IMR-90 (cell line): Measurements from ENCODE around the gene LRP3. TPM values are rescaled to one million over a fixed set of nuclear protein-coding genes. Genes with fewer than 3 reads are reported as not detected.

ENCODE experiments used
- ATAC-seq: fragments of 200-7000 bp; cut with Tn5 transposase; 2 replicates; pipeline ENCODE4 v1.9.1; 2020; ENCODE audit warnings: low read depth, mild to moderate bottlenecking, moderate library complexity
- BruUV-seq: library from RNA; stranded (reverse); fragments of 400-500 nt; replicated peaks from 2 replicates; lab custom pipeline; 2021; lab: Mats Ljungman, UMichigan
- CTCF ChIA-PET: fragments of 300-600 bp; formaldehyde crosslinking; extraction: SDS; loops from one replicate; lab custom pipeline; 2021; ENCODE audit warnings: antibody characterized with exemption; lab: Yijun Ruan, JAX
- POLR2A ChIA-PET: fragments of 300-600 bp; sonication (Branson Sonifier 250); formaldehyde crosslinking; loops from one replicate; lab custom pipeline; 2022; ENCODE audit warnings: antibody characterized with exemption; ENCODE audit not compliant: unreplicated experiment; lab: Charles Lee
- DNase-seq: peaks from one replicate; pipeline ENCODE4 v3.0.0; 2013
- H2AFZ ChIP-seq: replicated peaks from 2 replicates; pipeline ENCODE3; 2013; ENCODE audit warnings: low read length, mild to moderate bottlenecking; ENCODE audit not compliant: poor library complexity
- H2AK5ac ChIP-seq: 2 replicates; pipeline ENCODE4 v1.6.1; 2013; ENCODE audit warnings: low read depth, low read length, inconsistent platforms
- H2AK9ac ChIP-seq: replicated peaks from 2 replicates; pipeline ENCODE3; 2013; ENCODE audit warnings: mild to moderate bottlenecking, low read depth, low read length, moderate library complexity; ENCODE audit not compliant: poor library complexity
- H2BK120ac ChIP-seq: 2 replicates; pipeline ENCODE4 v1.6.1; 2013; ENCODE audit warnings: low read depth, low read length, inconsistent platforms
- H2BK15ac ChIP-seq: 3 replicates; pipeline ENCODE4 v1.6.1; 2013; ENCODE audit warnings: low read depth, low read length, inconsistent platforms
- H2BK20ac ChIP-seq: 2 replicates; pipeline ENCODE4 v1.6.1; 2013; ENCODE audit warnings: low read depth, mild to moderate bottlenecking, inconsistent platforms, low read length, moderate library complexity
- H2BK5ac ChIP-seq: 2 replicates; pipeline ENCODE4 v1.6.1; 2013; ENCODE audit warnings: mild to moderate bottlenecking, low read depth, low read length, inconsistent platforms; ENCODE audit not compliant: poor library complexity, severe bottlenecking
- H3K14ac ChIP-seq: replicated peaks from 2 replicates; pipeline ENCODE4 v1.6.1; 2013; ENCODE audit warnings: low read depth, low read length, inconsistent platforms
- H3K18ac ChIP-seq: 2 replicates; pipeline ENCODE4 v1.6.1; 2013; ENCODE audit warnings: low read depth, low read length, control low read depth
- H3K23ac ChIP-seq: 2 replicates; pipeline ENCODE4 v1.6.1; 2013; ENCODE audit warnings: low read depth, low read length, inconsistent platforms
- H3K27ac ChIP-seq: 2 replicates; pipeline ENCODE4 v1.5.1; 2013; ENCODE audit warnings: mild to moderate bottlenecking, control low read depth, low read length; ENCODE audit not compliant: insufficient read depth
- H3K27me3 ChIP-seq: 2 replicates; pipeline ENCODE4 v1.6.1; 2013; ENCODE audit warnings: low read length; ENCODE audit not compliant: control insufficient read depth, insufficient read depth
- H3K36me3 ChIP-seq: 2 replicates; pipeline ENCODE4 v1.6.1; 2013; ENCODE audit warnings: low read length, mixed read lengths; ENCODE audit not compliant: control insufficient read depth, insufficient read depth
- H3K4ac ChIP-seq: 2 replicates; pipeline ENCODE4 v1.6.1; 2013; ENCODE audit warnings: low read depth, low read length, inconsistent platforms
- H3K4me1 ChIP-seq: 2 replicates; pipeline ENCODE4 v1.6.1; 2013; ENCODE audit warnings: low read length, mixed read lengths; ENCODE audit not compliant: control insufficient read depth, insufficient read depth
- H3K4me2 ChIP-seq: 2 replicates; pipeline ENCODE4 v1.6.1; 2013; ENCODE audit warnings: low read depth, mild to moderate bottlenecking, control low read depth, low read length, moderate library complexity
- H3K4me3 ChIP-seq: 2 replicates; pipeline ENCODE4 v1.5.1; 2013; ENCODE audit warnings: low read depth, mild to moderate bottlenecking, control low read depth, low read length, moderate library complexity; ENCODE audit not compliant: insufficient read depth
- H3K56ac ChIP-seq: 2 replicates; pipeline ENCODE4 v1.6.1; 2013; ENCODE audit warnings: low read length, inconsistent platforms; ENCODE audit not compliant: insufficient read depth; ENCODE audit errors: extremely low read depth
- H3K79me1 ChIP-seq, 2 experiments: 2 replicates each; pipeline ENCODE4 v1.6.1; 2013; ENCODE audit warnings: low read length in 2 of 2, inconsistent platforms in 1 of 2, low read depth in 1 of 2
- H3K9ac ChIP-seq: 2 replicates; pipeline ENCODE4 v1.6.1; 2013; ENCODE audit warnings: low read depth, low read length, control low read depth
- H3K9me1 ChIP-seq: 2 replicates; pipeline ENCODE4 v1.6.1; 2013; ENCODE audit warnings: low read length, inconsistent platforms; ENCODE audit not compliant: insufficient read depth
- H3K9me3 ChIP-seq: 2 replicates; pipeline ENCODE4 v1.6.1; 2013; ENCODE audit warnings: low read length; ENCODE audit not compliant: control insufficient read depth, insufficient read depth
- H4K20me1 ChIP-seq: 2 replicates; pipeline ENCODE4 v1.6.1; 2013; ENCODE audit warnings: low read length, inconsistent platforms; ENCODE audit not compliant: insufficient read depth
- H4K5ac ChIP-seq: 2 replicates; pipeline ENCODE4 v1.6.1; 2013; ENCODE audit warnings: mild to moderate bottlenecking, low read depth, low read length, control low read depth
- H4K8ac ChIP-seq, 2 experiments: 2 replicates each; pipeline ENCODE4 v1.6.1; 2013; ENCODE audit warnings: low read depth in 2 of 2, low read length in 2 of 2, control low read depth in 1 of 2, inconsistent platforms in 1 of 2
- H4K91ac ChIP-seq: 2 replicates; pipeline ENCODE4 v1.6.1; 2013; ENCODE audit warnings: low read depth, low read length, inconsistent platforms; ENCODE audit not compliant: insufficient read depth
- BHLHE40 ChIP-seq: fragments of 150-350 bp; IDR thresholded peaks from 2 replicates; pipeline ENCODE4 v1.6.1; 2016; ENCODE audit warnings: mild to moderate bottlenecking, low read depth, low read length
- CEBPB ChIP-seq: IDR thresholded peaks from 2 replicates; pipeline ENCODE4 v1.6.1; 2012; ENCODE audit warnings: low read depth, low read length, improper control_type of control experiment
- CHD1 ChIP-seq: IDR thresholded peaks from 2 replicates; pipeline ENCODE4 v1.6.1; 2012; ENCODE audit warnings: low read depth, low read length, improper control_type of control experiment
- CTCF ChIP-seq: conservative IDR thresholded peaks from 2 replicates; pipeline ENCODE4 v1.5.1; 2012; ENCODE audit warnings: mild to moderate bottlenecking, low read depth, low read length, improper control_type of control experiment
- ELK1 ChIP-seq: fragments of 150-350 bp; IDR thresholded peaks from 2 replicates; pipeline ENCODE4 v1.6.1; 2016; ENCODE audit warnings: low read depth, mild to moderate bottlenecking, low read length, moderate library complexity, borderline replicate concordance
- FOS ChIP-seq: fragments of 150-350 bp; IDR thresholded peaks from 2 replicates; pipeline ENCODE4 v1.6.1; 2016; ENCODE audit warnings: low read depth, low read length
- MAFK ChIP-seq: IDR thresholded peaks from 2 replicates; pipeline ENCODE4 v1.6.1; 2012; ENCODE audit warnings: low read depth, low read length, improper control_type of control experiment
- MAZ ChIP-seq: IDR thresholded peaks from 2 replicates; pipeline ENCODE4 v1.6.1; 2012; ENCODE audit warnings: low read depth, mild to moderate bottlenecking, low read length, improper control_type of control experiment, moderate library complexity, borderline replicate concordance
- MXI1 ChIP-seq: IDR thresholded peaks from 2 replicates; pipeline ENCODE4 v1.6.1; 2012; ENCODE audit warnings: low read depth, mild to moderate bottlenecking, low read length, moderate library complexity, borderline replicate concordance
- NFE2L2 ChIP-seq: fragments of 150-350 bp; IDR thresholded peaks from 2 replicates; pipeline ENCODE4 v1.6.1; 2016; ENCODE audit warnings: low read depth, mild to moderate bottlenecking, low read length
- POLR2A ChIP-seq: IDR thresholded peaks from 2 replicates; pipeline ENCODE4 v1.6.1; 2012; ENCODE audit warnings: mild to moderate bottlenecking, low read depth, low read length
- RAD21 ChIP-seq: IDR thresholded peaks from 2 replicates; pipeline ENCODE4 v1.6.1; 2012; ENCODE audit warnings: low read length, improper control_type of control experiment
- RCOR1 ChIP-seq: IDR thresholded peaks from 2 replicates; pipeline ENCODE4 v1.6.1; 2012; ENCODE audit warnings: mild to moderate bottlenecking, low read length, improper control_type of control experiment; ENCODE audit not compliant: insufficient replicate concordance
- RFX5 ChIP-seq: IDR thresholded peaks from 2 replicates; pipeline ENCODE4 v1.8.0; 2012; ENCODE audit warnings: low read depth, mild to moderate bottlenecking, low read length, moderate library complexity
- SMC3 ChIP-seq: fragments of 150-350 bp; IDR thresholded peaks from 2 replicates; pipeline ENCODE4 v1.6.1; 2016; ENCODE audit warnings: low read depth, mild to moderate bottlenecking, antibody characterized with exemption, low read length, moderate library complexity
- USF2 ChIP-seq: fragments of 150-350 bp; IDR thresholded peaks from 2 replicates; pipeline ENCODE4 v1.6.1; 2017; ENCODE audit warnings: mild to moderate bottlenecking, antibody characterized with exemption, low read length, low read depth
- WGBS, 2 experiments: methylation state at CpG; one replicate each; pipeline versions ENCODE4 v1.1.5 to v1.1.7; 2013; ENCODE audit warnings: missing lambda C conversion rate in 2 of 2; ENCODE audit not compliant: insufficient read length in 1 of 2; ENCODE audit errors: extremely low coverage in 2 of 2; 5-methylcytosine and 5-hydroxymethylcytosine counted together
- dilution Hi-C: fragments of 300-500 bp; cut with HindIII; formaldehyde crosslinking; loops from one replicate; pipeline ENCODE4 v1.14.3; 2018; ENCODE audit warnings: low sequenced_read_pairs; ENCODE audit not compliant: unreplicated experiment
- in situ Hi-C: fragments of 300-500 bp; cut with MboI; formaldehyde crosslinking; loops from 3 replicates; pipeline ENCODE4 v1.14.3; 2019; ENCODE audit warnings: low sequenced_read_pairs, inconsistent platforms, mixed read lengths
- intact Hi-C: fragments of 100-400 bp; cut with micrococcal nuclease; formaldehyde crosslinking; loops from 2 replicates; pipeline ENCODE4 v1.10.0; 2022
- polyA plus RNA-seq, 3 experiments: library from polyadenylated mRNA; depleted of rRNA; stranded (reverse); fragments of >200 nt; gene quantifications; 2 replicates each; pipeline ENCODE4 v1.2.3, GENCODE V29; 2012; ENCODE audit warnings: low replicate concordance in 1 of 3
- total RNA-seq: library from RNA; depleted of rRNA; stranded (reverse); fragments of >200 nt; gene quantifications from 2 replicates; pipeline ENCODE4 v1.2.3, GENCODE V29; 2012

The LRP3 gene
- total and polyA plus RNA-seq, 2 of the 4 experiments (the other 2 are of a cell fraction) = 8.4 to 20.2 TPM

GRCh38 chr19:33241091-33241529 lies 47.0 kb downstream of the LRP3 start:
- H3K79me1 ChIP-seq = no peaks in the 10 kb centered on the region
- no peaks in the 10 kb centered on the region for H3K36me3 ChIP-seq
- no peak overlapping the region for H3K18ac ChIP-seq
- H3K4me1 ChIP-seq = no peaks in the 10 kb centered on the region
- no peaks in the 10 kb centered on the region for H3K9me3 ChIP-seq
- peaks cover 13% of the 10 kb centered on the region; the same call in 1 of the 2 replicates for H3K27me3 ChIP-seq
- DNase-seq = no peak
- BruUV-seq = no TSS peak
- no peak; the same call in 1 of the 2 replicates for ATAC-seq
- no peak overlapping the region for H2BK15ac ChIP-seq
- no peak overlapping the region for H3K27ac ChIP-seq
- no peak overlapping the region for H2BK5ac ChIP-seq
- in situ Hi-C loops (no loop called here), intact Hi-C loops (loop anchor here (1.0 kb wide), 1 partner anchor 165 kb away; no protein-coding TSS in a partner anchor), dilution Hi-C loops (no loop called here)
- H2AK5ac ChIP-seq = no peak overlapping the region
- H3K14ac ChIP-seq = no peak overlapping the region
- no peak for TF ChIP-seq CTCF
- no peak for TF ChIP-seq CEBPB
- TF ChIP-seq SMC3 = no peak
- no peak for TF ChIP-seq USF2
- TF ChIP-seq BHLHE40 = no peak
- no peak for TF ChIP-seq POLR2A
- TF ChIP-seq NFE2L2 = no peak
- TF ChIP-seq MXI1 = no peak
- TF ChIP-seq ELK1 = no peak
- TF ChIP-seq RFX5 = no peak
- TF ChIP-seq CHD1 = no peak
- TF ChIP-seq MAZ = no peak
- no peak for TF ChIP-seq FOS
- TF ChIP-seq RCOR1 = no peak
- TF ChIP-seq RAD21 = no peak
- TF ChIP-seq MAFK = no peak
- no peak overlapping the region for H4K5ac ChIP-seq
- no peak overlapping the region for H4K8ac ChIP-seq
- no peaks in the 10 kb centered on the region for H4K20me1 ChIP-seq
- no peak overlapping the region for H3K4ac ChIP-seq
- no CpG with 5 or more reads among the region's 11 CpGs for WGBS, 2 experiments
- CTCF ChIA-PET = interaction anchor here (1.3 kb wide), 1 partner anchor 165 kb away, joined by 3 read pairs; no protein-coding TSS in a partner anchor
- no peak overlapping the region for H3K4me3 ChIP-seq
- no peak overlapping the region for H2BK20ac ChIP-seq
- no peak overlapping the region for H3K9ac ChIP-seq
- POLR2A ChIA-PET = no interaction called here
- no peak overlapping the region for H3K56ac ChIP-seq
- no peak overlapping the region for H3K4me2 ChIP-seq
- H2BK120ac ChIP-seq = no peak overlapping the region
- no peak overlapping the region for H2AFZ ChIP-seq
- H4K91ac ChIP-seq = no peak overlapping the region
- no peak overlapping the region for H2AK9ac ChIP-seq
- no peaks in the 10 kb centered on the region for H3K9me1 ChIP-seq
- H3K23ac ChIP-seq = no peak overlapping the region
